A549 (cell line): ENCODE data around the gene FAAH. TPM values are rescaled to one million over a fixed set of nuclear protein-coding genes. Genes with fewer than 3 reads are reported as not detected.
"Not testable (repeated sequence)": the region's sequence is repeated elsewhere in the genome, so short reads cannot be mapped to it uniquely, and the experiment has no call there.

ENCODE experiments used
- ATAC-seq, 2 experiments: fragments of 200-7000 bp in 1 of 2; fragments of >200 bp in 1 of 2; cut with Nextera tagmentation in 1 of 2; cut with Tn5 transposase in 1 of 2; 3 replicates each; pipeline versions ENCODE4 v1.8.0 to v1.9.1; 2018 to 2020; ENCODE audit warnings: mild to moderate bottlenecking in 1 of 2, moderate library complexity in 1 of 2
- CTCF ChIA-PET: fragments of 300-600 bp; sonication (Branson Sonifier 250); formaldehyde crosslinking; extraction: SDS; loops from one replicate; lab custom pipeline; 2021; ENCODE audit warnings: antibody characterized with exemption, inconsistent platforms; lab: Yijun Ruan, JAX
- POLR2A ChIA-PET: fragments of 350-600 bp; formaldehyde crosslinking; extraction: SDS; loops from one replicate; lab custom pipeline; 2021; ENCODE audit warnings: antibody characterized with exemption, inconsistent platforms; lab: Yijun Ruan, JAX
- DNase-seq, 2 experiments: peaks; one replicate each; pipeline versions ENCODE4 v3.0.0 to v3.0.0-alpha.2; 2011 to 2016; ENCODE audit warnings: low read depth in 1 of 2, low spot score in 1 of 2
- FAIRE-seq: peaks from 2 replicates; lab custom pipeline; 2011; peaks lifted over from hg19 to GRCh38; lab: Jason Lieb, UNC
- H3K27ac ChIP-seq, 2 experiments: fragments of >200 bp; sonication (Bioruptor Twin); formaldehyde crosslinking; 3 replicates each; pipeline ENCODE4 v1.5.1; 2016 to 2017
- H3K4me1 ChIP-seq: fragments of >200 bp; sonication (Bioruptor Twin); formaldehyde crosslinking; 3 replicates; pipeline ENCODE4 v1.6.1; 2016
- H3K4me2 ChIP-seq: fragments of >200 bp; sonication (Bioruptor Twin); formaldehyde crosslinking; 3 replicates; pipeline ENCODE4 v1.6.1; 2016
- H3K4me3 ChIP-seq: fragments of >200 bp; sonication (Bioruptor Twin); formaldehyde crosslinking; 3 replicates; pipeline ENCODE4 v1.5.1; 2016
- H3K9me3 ChIP-seq: fragments of >200 bp; sonication (Bioruptor Twin); formaldehyde crosslinking; 3 replicates; pipeline ENCODE4 v1.6.1; 2016
- ATOH8 ChIP-seq: fragments of 250-450 bp; sonication (Bioruptor Pico); IDR thresholded peaks from 2 replicates; pipeline ENCODE4 v1.5.0; 2020; ENCODE audit warnings: low read depth, mild to moderate bottlenecking, moderate library complexity
- CBX8 ChIP-seq: fragments of 200-600 bp; sonication (generic); IDR thresholded peaks from 2 replicates; pipeline ENCODE4 v1.6.1; 2016
- CEBPB ChIP-seq, 2 experiments: fragments of >200 bp in 1 of 2; sonication (Bioruptor Twin) in 1 of 2; formaldehyde crosslinking in 1 of 2; IDR thresholded peaks; 2 replicates each; pipeline ENCODE4 v1.6.1; 2012 to 2016
- CHD2 ChIP-seq: fragments of 150-350 bp; IDR thresholded peaks from 2 replicates; pipeline ENCODE4 v1.6.1; 2014; ENCODE audit warnings: low read length; ENCODE audit not compliant: partially characterized antibody
- EHF ChIP-seq: fragments of 250-450 bp; sonication (Bioruptor Pico); IDR thresholded peaks from 2 replicates; pipeline ENCODE4 v1.5.0; 2020; ENCODE audit warnings: mild to moderate bottlenecking
- EHMT2 ChIP-seq: fragments of 200-600 bp; sonication (generic); IDR thresholded peaks from 2 replicates; pipeline ENCODE4 v1.6.1; 2016; ENCODE audit warnings: antibody characterized with exemption, low read depth, mild to moderate bottlenecking, moderate library complexity
- EP300 ChIP-seq, 2 experiments: fragments of >200 bp; sonication (Bioruptor Twin); formaldehyde crosslinking; IDR thresholded peaks; 2 replicates in 1 of 2; 3 replicates in 1 of 2; pipeline ENCODE4 v1.6.1; 2016 to 2017
- FOSB ChIP-seq: fragments of 250-450 bp; sonication (Bioruptor Pico); IDR thresholded peaks from 2 replicates; pipeline ENCODE4 v1.5.0; 2020; ENCODE audit warnings: mild to moderate bottlenecking, moderate library complexity
- HEYL ChIP-seq: fragments of 250-450 bp; sonication (Bioruptor Pico); IDR thresholded peaks from 2 replicates; pipeline ENCODE4 v1.8.0; 2021; ENCODE audit warnings: mild to moderate bottlenecking, moderate library complexity
- HOXA7 ChIP-seq: fragments of 250-450 bp; sonication (Bioruptor Pico); IDR thresholded peaks from 2 replicates; pipeline ENCODE4 v1.5.0; 2020; ENCODE audit warnings: mild to moderate bottlenecking, moderate library complexity
- MAZ ChIP-seq: fragments of 150-350 bp; IDR thresholded peaks from 2 replicates; pipeline ENCODE4 v1.6.1; 2014; ENCODE audit warnings: antibody characterized with exemption, low read depth, low read length, borderline replicate concordance
- MYC ChIP-seq: IDR thresholded peaks from 2 replicates; pipeline ENCODE4 v1.6.1; 2012; ENCODE audit warnings: mild to moderate bottlenecking, inconsistent platforms, low read length, improper control_type of control experiment, borderline replicate concordance
- NFE2L2 ChIP-seq: fragments of 150-350 bp; conservative IDR thresholded peaks from 2 replicates; pipeline ENCODE4 v1.6.1; 2014; ENCODE audit warnings: low read length
- PBX3 ChIP-seq: IDR thresholded peaks from 2 replicates; pipeline ENCODE4 v1.6.1; 2012
- RAD21 ChIP-seq, 2 experiments: fragments of >200 bp in 1 of 2; sonication (Bioruptor Twin) in 1 of 2; formaldehyde crosslinking in 1 of 2; IDR thresholded peaks in 1 of 2; conservative IDR thresholded peaks in 1 of 2; 2 replicates in 1 of 2; 3 replicates in 1 of 2; pipeline ENCODE4 v1.6.1; 2012 to 2018; ENCODE audit warnings: inconsistent platforms in 1 of 2
- RARB ChIP-seq: fragments of 250-450 bp; sonication (Bioruptor Pico); IDR thresholded peaks from 2 replicates; pipeline ENCODE4 v1.8.0; 2021; ENCODE audit warnings: mild to moderate bottlenecking, moderate library complexity
- RNF2 ChIP-seq: fragments of 200-600 bp; sonication (generic); IDR thresholded peaks from 2 replicates; pipeline ENCODE4 v1.6.1; 2016; ENCODE audit warnings: low read depth, mild to moderate bottlenecking, antibody characterized with exemption, moderate library complexity, borderline replicate concordance
- SREBF2 ChIP-seq: fragments of 450-650 bp; IDR thresholded peaks from 2 replicates; pipeline ENCODE4 v1.6.1; 2014; ENCODE audit warnings: mild to moderate bottlenecking, moderate library complexity
- USF2 ChIP-seq: fragments of 450-650 bp; IDR thresholded peaks from 2 replicates; pipeline ENCODE4 v1.6.1; 2014; ENCODE audit warnings: antibody characterized with exemption
- WGBS: methylation state at CpG from one replicate; pipeline ENCODE4 v1.1.6; 2017; ENCODE audit errors: missing lambda C conversion rate; 5-methylcytosine and 5-hydroxymethylcytosine counted together
- polyA plus RNA-seq, 4 experiments: library from polyadenylated mRNA; depleted of rRNA in 3 of 4; stranded (reverse); fragments of >200 nt; fragmentation: RNase III in 1 of 4; extraction: RNeasy Plus Mini Kit Qiagen cat#74134 plus additional on column Dnase treatment in 1 of 4; gene quantifications; 2 replicates in 3 of 4; 3 replicates in 1 of 4; pipeline ENCODE4 v1.2.3, GENCODE V29; 2011 to 2017

The FAAH gene
- polyA plus RNA-seq, 2 of the 4 experiments (the other 2 are of a cell fraction): 1.2 to 1.3 TPM

- 97% methylated on average over 5 of the region's 5 CpGs for WGBS
- ATAC-seq: no peak
- DNase-seq: no peak
- TF ChIP-seq FOSB (CRISPR knock-in tag) (no peak), USF2 (no peak), CHD2 (no peak)
- TF ChIP-seq, all 56 proteins: peak for 0
- Histone ChIP-seq H3K9me3 (no peaks in the 10 kb centered on the region), H3K4me2 (no peak overlapping the region), H3K27ac (no peak overlapping the region), H3K4me3 (no peak overlapping the region), H3K4me1 (no peaks in the 10 kb centered on the region)
- ChIA-PET POLR2A (no interaction called here), CTCF (no interaction called here)
- no peak for FAIRE-seq
Measured at GRCh38 chr1:46364612-46365011, 29.5 kb upstream of the FAAH start.

GRCh38 chr1:46365796-46366195 lies 28.3 kb upstream of the FAAH start:
- CTCF ChIA-PET: interaction anchor here (1.0 kb wide), 1 partner anchor 167 kb away, joined by 3 read pairs; no protein-coding TSS in a partner anchor
- H3K4me1 ChIP-seq, POLR2A ChIA-PET, H3K9me3 ChIP-seq, ATAC-seq, H3K4me3 ChIP-seq, H3K27ac ChIP-seq, H3K4me2 ChIP-seq, DNase-seq, FAIRE-seq: not testable (repeated sequence)
- WGBS: 93% methylated on average over 6 of the region's 8 CpGs

GRCh38 chr1:46367072-46367471 lies 27.0 kb upstream of the FAAH start:
- peak in 1 of 2 experiments; percentile 67; a peak in 3 of 6 replicates for ATAC-seq
- 85% methylated on average over 3 of the region's 3 CpGs for WGBS
- POLR2A ChIA-PET: no interaction called here

GRCh38 chr1:46367701-46368100 lies 26.4 kb upstream of the FAAH start:
- POLR2A ChIA-PET, H3K9me3 ChIP-seq, H3K27ac ChIP-seq, H3K4me3 ChIP-seq, H3K4me1 ChIP-seq, H3K4me2 ChIP-seq, DNase-seq, FAIRE-seq, ATAC-seq: not testable (repeated sequence)
- WGBS: 96% methylated on average over 8 of the region's 8 CpGs
- CTCF ChIA-PET: interaction anchor here (0.7 to 1.0 kb wide), 2 partner anchors 27 to 39 kb away, joined by 3 read pairs; partner anchors contain the start of gene NSUN4

More at GRCh38 chr1:46367072-46367471, 27.0 kb upstream of the FAAH start:
- H3K4me2 ChIP-seq: no peak overlapping the region
- FAIRE-seq (no peak), DNase-seq (no peak)
- H3K4me1 ChIP-seq: no peaks in the 10 kb centered on the region
- TF ChIP-seq EP300 (IDR thresholded peaks at IDR 0.05): no peak
- no peak for TF ChIP-seq SREBF2
- no peak for TF ChIP-seq MYC
- TF ChIP-seq CEBPB (IDR thresholded peaks at IDR 0.05): no peak
- TF ChIP-seq NFE2L2: no peak
- H3K4me3 ChIP-seq: no peak overlapping the region
- CTCF ChIA-PET: interaction anchor here (0.7 kb wide), 1 partner anchor 39 kb away, joined by 3 read pairs; no protein-coding TSS in a partner anchor
- H3K27ac ChIP-seq: no peak overlapping the region
- H3K9me3 ChIP-seq: no peaks in the 10 kb centered on the region

GRCh38 chr1:46368791-46369190 lies 25.3 kb upstream of the FAAH start:
- FAIRE-seq: no peak
- Histone ChIP-seq H3K9me3 (no peaks in the 10 kb centered on the region), H3K4me1 (no peaks in the 10 kb centered on the region), H3K27ac (no peak overlapping the region), H3K4me3 (no peak overlapping the region), H3K4me2 (no peak overlapping the region)
- no peak for ATAC-seq
- TF ChIP-seq MAZ (no peak), EHF (CRISPR knock-in tag) (no peak), MYC (no peak), EP300 (IDR thresholded peaks at IDR 0.05) (no peak), RARB (no peak), PBX3 (no peak), RAD21 (conservative IDR thresholded peaks at IDR 0.05 in 1 of 2, IDR thresholded peaks at IDR 0.05 in 1 of 2) (no peak), HOXA7 (CRISPR knock-in tag) (no peak), HEYL (no peak), ATOH8 (CRISPR knock-in tag) (no peak), EHMT2 (no peak), CEBPB (IDR thresholded peaks at IDR 0.05) (no peak), RNF2 (no peak), CBX8 (no peak)
- ChIA-PET POLR2A (no interaction called here), CTCF (interaction anchor here (0.8 kb wide), 1 partner anchor 11 kb away, joined by 3 read pairs; no protein-coding TSS in a partner anchor)
- WGBS: 93% methylated on average over 2 of the region's 2 CpGs
- DNase-seq: no peak
